Measurements from ENCODE around the gene LEMD2.

The LEMD2 gene

GRCh38 chr6:33754222-33754621 lies 34.7 kb downstream of the LEMD2 start:
- DNase-seq, result no peak

GRCh38 chr6:33752646-33753015 lies 36.3 kb downstream of the LEMD2 start:
- DNase-seq, result no peak

GRCh38 chr6:33751771-33752645 lies 36.9 kb downstream of the LEMD2 start:
- peak; percentile 82 for DNase-seq

GRCh38 chr6:33750244-33750991 lies 38.5 kb downstream of the LEMD2 start:
- DNase-seq, result no peak

GRCh38 chr6:33749401-33749800 lies 39.5 kb downstream of the LEMD2 start:
- no peak for DNase-seq

GRCh38 chr6:33748841-33749240 lies 40.1 kb downstream of the LEMD2 start:
- DNase-seq, result no peak

GRCh38 chr6:33747823-33748222 lies 41.1 kb downstream of the LEMD2 start:
- no peak for DNase-seq

- no peak for DNase-seq
These were observed 42.3 kb downstream of the LEMD2 start, which contains the start of gene IP6K3 for GRCh38 chr6:33746651-33747100. TSS of gene IP6K3 (minus strand) at chr6:33746905. CDS start at chr6:33735476, 11,429 bp downstream.

- DNase-seq, result no peak
These were observed 42.8 kb downstream of the LEMD2 start for GRCh38 chr6:33746036-33746600.

GRCh38 chr6:33745548-33745947 lies 43.4 kb downstream of the LEMD2 start:
- no peak for DNase-seq

- no peak for DNase-seq
These were observed 43.9 kb downstream of the LEMD2 start for GRCh38 chr6:33744895-33745546.

GRCh38 chr6:33744001-33744848 lies 44.7 kb downstream of the LEMD2 start:
- DNase-seq, result peak; percentile 72

- no peak for DNase-seq
These were observed 46.1 kb downstream of the LEMD2 start for GRCh38 chr6:33742837-33743236.

- no peak for DNase-seq
These were observed 46.8 kb downstream of the LEMD2 start for GRCh38 chr6:33742092-33742491.

- no peak for DNase-seq
These were observed 48.1 kb downstream of the LEMD2 start for GRCh38 chr6:33740794-33741193.

GRCh38 chr6:33740204-33740608 lies 48.7 kb downstream of the LEMD2 start:
- DNase-seq, result no peak

GRCh38 chr6:33739571-33739970 lies 49.4 kb downstream of the LEMD2 start:
- no peak for DNase-seq

- DNase-seq, result no peak
These were observed 50.1 kb downstream of the LEMD2 start for GRCh38 chr6:33738879-33739278.

- no peak for DNase-seq
These were observed 50.8 kb downstream of the LEMD2 start for GRCh38 chr6:33738153-33738552.

GRCh38 chr6:33737267-33738026 lies 51.5 kb downstream of the LEMD2 start:
- no peak for DNase-seq

GRCh38 chr6:33735216-33735615 lies 53.7 kb downstream of the LEMD2 start:
- no peak for DNase-seq

- no peak for DNase-seq
These were observed 55.3 kb downstream of the LEMD2 start for GRCh38 chr6:33733709-33734007.
